Lower leg skin (tissue), 4 donors: Measurements from ENCODE around the gene ERRFI1. TPM values are rescaled to one million over a fixed set of nuclear protein-coding genes. Genes with fewer than 3 reads are reported as not detected.

Experiments used
- DNase-seq, 2 donors: peaks; one replicate each; pipeline ENCODE4 v3.0.0-alpha.2; 2019; ENCODE audit warnings: low spot score in 2 of 2
- H3K4me3 ChIP-seq: fragments of 200-600 bp; sonication (generic); 2 replicates; pipeline ENCODE4 v1.5.1; 2017; ENCODE audit warnings: mild to moderate bottlenecking, low read depth; ENCODE audit not compliant: poor library complexity, severe bottlenecking
- POLR2A ChIP-seq, 2 donors: fragments of 450-650 bp; IDR thresholded peaks; one replicate each; pipeline ENCODE4 v1.6.1; 2016 to 2017; ENCODE audit warnings: antibody characterized with exemption in 2 of 2, mild to moderate bottlenecking in 1 of 2, moderate library complexity in 1 of 2
- WGBS, 2 donors: methylation state at CpG; one replicate each; pipeline ENCODE4 v1.1.5; 2018; 5-methylcytosine and 5-hydroxymethylcytosine counted together
- intact Hi-C: fragments of 100-400 bp; cut with DNase I; formaldehyde crosslinking; loops from one replicate; pipeline ENCODE4 v1.15.0; 2023; ENCODE audit warnings: low total_unique reads
- total RNA-seq, 4 donors: library from RNA; depleted of rRNA; stranded (reverse); fragments of >200 nt; gene quantifications; one replicate each; pipeline ENCODE4 v1.1.0, GENCODE V29; 2016
- TF ChIP-seq, protein P1 (sequence below), 3 donors: fragments of 450-650 bp; IDR thresholded peaks; one replicate each; pipeline ENCODE4 v1.5.1; 2016; ENCODE audit warnings: antibody characterized with exemption in 3 of 3, mild to moderate bottlenecking in 3 of 3, moderate library complexity in 2 of 3

ERRFI1 gene
- total RNA-seq, 4 donors from 2014 or later, result 93.6 to 566 (median 163) TPM

DNA sequence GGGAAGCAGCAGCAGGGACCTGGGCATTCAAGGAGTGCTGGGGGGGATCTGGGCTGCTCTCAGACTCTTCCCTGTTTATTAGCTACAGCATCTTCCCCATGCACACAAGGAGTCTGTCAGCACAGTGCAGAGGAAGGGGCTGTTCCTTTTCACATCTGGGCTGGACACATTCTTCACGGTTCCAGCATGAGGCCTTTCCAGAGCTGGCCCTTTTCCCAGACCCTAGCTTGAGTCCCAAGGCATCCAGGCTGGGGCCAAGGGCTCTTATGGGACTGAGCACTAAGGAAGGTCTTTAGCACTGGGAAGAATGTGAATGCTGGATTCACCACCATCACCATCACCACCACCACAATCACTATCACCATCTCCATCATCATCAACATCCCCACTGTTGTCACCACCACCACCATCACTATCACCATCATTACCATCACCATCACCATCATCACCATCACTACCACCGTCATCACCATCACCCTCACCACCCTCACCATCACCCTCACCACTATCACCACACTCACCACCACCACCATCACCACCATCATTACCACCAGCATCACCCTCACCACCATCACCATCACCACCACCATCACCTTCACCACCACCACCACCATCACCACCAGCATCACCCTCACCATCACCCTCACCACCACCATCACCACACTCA, 36.2 kb downstream of the ERRFI1 start:
- no peak for DNase-seq
- H3K4me3 ChIP-seq, result no peak overlapping the region
- TF ChIP-seq POLR2A (IDR thresholded peaks at IDR 0.05), result no peak
- TF ChIP-seq, protein P1, sequence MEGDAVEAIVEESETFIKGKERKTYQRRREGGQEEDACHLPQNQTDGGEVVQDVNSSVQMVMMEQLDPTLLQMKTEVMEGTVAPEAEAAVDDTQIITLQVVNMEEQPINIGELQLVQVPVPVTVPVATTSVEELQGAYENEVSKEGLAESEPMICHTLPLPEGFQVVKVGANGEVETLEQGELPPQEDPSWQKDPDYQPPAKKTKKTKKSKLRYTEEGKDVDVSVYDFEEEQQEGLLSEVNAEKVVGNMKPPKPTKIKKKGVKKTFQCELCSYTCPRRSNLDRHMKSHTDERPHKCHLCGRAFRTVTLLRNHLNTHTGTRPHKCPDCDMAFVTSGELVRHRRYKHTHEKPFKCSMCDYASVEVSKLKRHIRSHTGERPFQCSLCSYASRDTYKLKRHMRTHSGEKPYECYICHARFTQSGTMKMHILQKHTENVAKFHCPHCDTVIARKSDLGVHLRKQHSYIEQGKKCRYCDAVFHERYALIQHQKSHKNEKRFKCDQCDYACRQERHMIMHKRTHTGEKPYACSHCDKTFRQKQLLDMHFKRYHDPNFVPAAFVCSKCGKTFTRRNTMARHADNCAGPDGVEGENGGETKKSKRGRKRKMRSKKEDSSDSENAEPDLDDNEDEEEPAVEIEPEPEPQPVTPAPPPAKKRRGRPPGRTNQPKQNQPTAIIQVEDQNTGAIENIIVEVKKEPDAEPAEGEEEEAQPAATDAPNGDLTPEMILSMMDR (IDR thresholded peaks at IDR 0.05), result no peak
- intact Hi-C loops, result no loop called here
- 67 to 78% methylated on average over 2 of the region's 2 CpGs for WGBS, 2 donors

DNA sequence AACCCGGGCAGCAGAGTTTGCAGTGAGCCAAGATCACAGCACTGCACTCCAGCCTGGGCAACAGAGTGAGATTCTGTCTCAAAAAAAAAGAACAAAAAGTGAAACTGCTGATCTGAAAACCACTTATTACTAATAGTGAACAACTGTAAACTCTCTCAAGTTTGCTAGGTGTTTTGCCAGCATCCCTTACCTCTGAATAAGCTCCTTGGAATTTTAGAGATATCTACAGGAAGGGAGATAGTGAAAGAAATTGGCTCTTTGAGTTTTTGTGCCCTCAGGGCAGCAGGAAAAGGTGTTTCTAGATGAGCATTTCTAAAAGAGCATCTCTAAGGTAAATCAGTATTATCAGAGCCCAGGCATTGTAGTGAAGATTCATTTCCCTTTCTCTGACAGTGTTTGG, 37.5 kb downstream of the ERRFI1 start:
- 56 to 89% methylated on average over 1 of the region's 1 CpG for WGBS, 2 donors
- no peak overlapping the region for H3K4me3 ChIP-seq
- DNase-seq, result no peak
- intact Hi-C loops, result no loop called here
- TF ChIP-seq, protein P1 (IDR thresholded peaks at IDR 0.05), result no peak
- no peak for TF ChIP-seq POLR2A (IDR thresholded peaks at IDR 0.05)

DNA sequence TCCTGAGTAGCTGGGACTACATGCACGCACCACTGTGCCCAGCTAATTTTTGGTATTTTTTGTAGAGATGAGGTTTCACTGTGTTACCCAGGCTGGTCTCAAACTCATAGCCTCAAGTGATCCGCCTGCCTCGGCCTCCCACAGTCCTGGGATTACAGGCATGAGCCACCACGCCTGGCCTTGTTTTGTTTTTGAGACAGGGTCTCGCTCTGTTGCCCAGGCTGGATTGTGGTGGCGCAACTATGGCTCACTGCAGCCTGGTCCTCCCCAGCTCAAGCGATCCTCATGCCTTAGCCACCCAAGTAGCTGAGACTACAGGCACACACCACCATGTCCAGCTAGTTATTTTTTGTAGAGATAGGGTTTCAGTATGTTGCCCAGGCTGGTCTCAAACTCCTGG, 38.6 kb downstream of the ERRFI1 start:
- intact Hi-C loops, result no loop called here
- H3K4me3 ChIP-seq, result no peak overlapping the region
- WGBS, 2 donors, result 93 to 96% methylated on average over 7 of the region's 7 CpGs
- TF ChIP-seq POLR2A (IDR thresholded peaks at IDR 0.05), result no peak
- TF ChIP-seq, protein P1 (IDR thresholded peaks at IDR 0.05), result no peak
- no peak for DNase-seq

DNA sequence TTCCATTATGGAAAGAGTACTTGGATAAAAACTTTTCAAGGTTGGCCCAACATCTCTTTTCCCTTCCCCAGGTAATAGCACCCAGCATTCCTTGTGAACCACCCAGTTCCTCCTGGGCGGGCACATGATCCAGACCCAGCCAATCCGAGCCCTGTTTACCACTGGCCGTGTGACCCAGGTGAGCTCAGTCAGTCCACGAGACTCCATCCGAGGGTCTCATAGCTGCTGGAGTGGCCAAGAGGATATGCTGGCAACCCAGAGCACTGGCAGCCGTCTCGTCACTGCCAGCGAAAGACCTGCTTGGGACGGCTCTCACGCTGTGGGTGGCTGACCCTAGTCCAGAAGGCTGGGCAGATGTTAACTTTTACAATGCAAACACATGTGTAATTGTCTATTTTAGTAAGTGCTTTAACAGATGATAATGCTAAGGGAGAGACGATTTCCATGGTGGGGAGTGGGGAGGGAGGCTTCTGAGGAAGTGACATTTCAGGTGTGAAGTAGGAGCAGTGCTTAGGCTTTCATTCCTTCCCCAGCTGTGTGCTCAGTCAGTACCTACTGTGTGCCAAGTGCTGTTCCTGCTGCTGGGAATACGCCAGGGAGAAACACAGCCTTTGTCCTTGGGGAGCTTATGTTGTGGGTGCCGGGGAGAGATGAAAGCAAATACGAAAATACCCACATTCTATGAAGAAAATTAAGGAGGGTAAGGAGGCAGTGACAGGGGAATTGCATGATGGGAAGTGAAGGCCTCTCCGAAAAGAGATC, 40.1 kb downstream of the ERRFI1 start:
- TF ChIP-seq POLR2A (IDR thresholded peaks at IDR 0.05), result no peak
- TF ChIP-seq, protein P1 (IDR thresholded peaks at IDR 0.05), result no peak
- WGBS, 2 donors, result 89 to 91% methylated on average over 15 of the region's 15 CpGs
- intact Hi-C loops, result no loop called here
- no peak for DNase-seq
- no peak overlapping the region for H3K4me3 ChIP-seq

DNA sequence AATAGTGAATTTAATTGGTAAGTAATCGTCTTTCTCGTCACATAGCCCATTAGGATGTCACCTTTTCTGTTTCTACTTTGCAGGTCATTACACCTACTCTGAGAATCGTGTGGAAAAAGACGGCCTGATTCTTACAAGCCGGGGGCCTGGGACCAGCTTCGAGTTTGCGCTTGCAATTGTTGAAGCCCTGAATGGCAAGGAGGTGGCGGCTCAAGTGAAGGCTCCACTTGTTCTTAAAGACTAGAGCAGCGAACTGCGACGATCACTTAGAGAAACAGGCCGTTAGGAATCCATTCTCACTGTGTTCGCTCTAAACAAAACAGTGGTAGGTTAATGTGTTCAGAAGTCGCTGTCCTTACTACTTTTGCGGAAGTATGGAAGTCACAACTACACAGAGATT, 41.3 kb downstream of the ERRFI1 start:
- TF ChIP-seq, protein P1 (IDR thresholded peaks at IDR 0.05), result no peak
- TF ChIP-seq POLR2A (IDR thresholded peaks at IDR 0.05), result no peak
- intact Hi-C loops, result no loop called here
- H3K4me3 ChIP-seq, result no peak overlapping the region
- 92 to 94% methylated on average over 15 of the region's 15 CpGs for WGBS, 2 donors
- no peak for DNase-seq
